HL-60/S4 treated with phorbol 12-myristate 13-acetate at 8.2 ng/mL for 4 days and 3 days (cell line): Measurements from ENCODE around the gene OLR1.

Experiments used
- in situ Hi-C: fragments of 300-500 bp; cut with MboI; formaldehyde crosslinking; loops from 2 replicates; pipeline ENCODE4 v1.15.0; 2022; ENCODE audit warnings: low sequenced_read_pairs

Gene OLR1

DNA sequence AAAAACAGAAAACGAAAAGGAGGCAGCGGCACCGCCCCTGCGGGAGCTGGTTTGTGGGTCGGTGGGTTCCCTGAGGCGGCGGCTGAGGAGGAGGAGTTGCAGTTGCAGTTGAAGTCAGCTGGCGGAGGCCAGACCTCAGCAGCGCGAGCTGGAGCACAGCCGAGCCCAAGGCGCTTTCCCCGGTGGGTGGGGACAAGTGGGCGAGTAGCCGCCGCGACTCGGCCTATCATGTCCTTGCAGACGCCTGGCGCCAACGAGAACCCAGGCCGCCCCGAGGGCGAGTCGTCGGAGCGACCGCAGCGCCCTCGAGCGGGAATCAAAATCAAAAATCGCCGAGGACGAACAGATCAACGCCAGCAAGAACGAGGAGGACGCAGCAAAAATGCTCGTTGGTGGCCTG lies 60.5 kb downstream of the OLR1 start:
- in situ Hi-C loops, result no loop called here

DNA sequence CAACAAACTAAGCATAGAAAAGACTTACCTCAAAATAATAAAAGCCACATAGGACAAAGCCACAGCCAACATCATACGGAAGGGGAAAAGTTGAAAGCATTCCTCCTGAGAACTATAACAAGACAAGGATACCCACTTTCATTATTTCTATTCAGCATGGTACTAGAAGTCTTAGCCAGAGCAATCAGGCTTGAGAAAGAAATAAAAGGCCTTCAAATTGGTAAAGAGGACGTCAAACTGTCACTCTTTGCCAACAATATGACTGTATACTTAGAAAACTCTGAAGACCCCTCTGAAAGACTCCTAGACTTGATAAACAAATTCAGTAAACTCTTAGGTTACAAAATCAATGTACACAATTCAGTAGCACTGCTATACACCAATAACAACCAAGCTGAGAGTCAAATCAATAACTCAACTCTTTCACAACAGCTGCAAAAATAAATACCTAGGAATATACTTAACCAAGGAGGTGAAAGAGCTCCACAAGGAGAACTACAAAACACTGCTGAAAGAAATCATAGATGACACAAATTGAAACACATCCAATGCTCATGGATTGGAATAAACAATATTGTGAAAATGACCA lies 61.6 kb downstream of the OLR1 start:
- in situ Hi-C loops, result no loop called here
